ENCODE data around the gene OLA1. TPM values are rescaled to one million over a fixed set of nuclear protein-coding genes. Genes with fewer than 3 reads are reported as not detected.

OLA1 gene
- total and polyA plus RNA-seq, 2 of the 4 experiments (the other 2 are of a cell fraction): 54.7 to 71.2 TPM

DNA sequence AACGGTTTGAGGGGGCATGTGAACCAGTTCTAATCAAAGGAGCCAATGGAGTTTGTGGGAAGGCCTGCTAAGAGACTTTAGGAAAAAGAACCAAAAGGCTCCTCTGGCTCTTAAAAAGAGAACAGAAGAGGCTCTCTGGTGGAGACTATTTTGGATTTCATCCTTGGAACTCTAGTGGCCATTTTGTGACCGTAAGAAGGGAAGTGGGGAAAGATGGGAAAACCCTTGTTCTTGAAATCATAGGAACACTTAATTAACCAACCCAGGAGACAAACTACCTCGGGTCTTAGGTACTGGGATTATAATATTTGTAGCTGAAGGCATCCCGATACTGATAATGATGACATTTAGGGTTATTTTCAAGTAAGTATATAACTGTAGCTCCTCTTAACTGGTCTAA lies 157.9 kb downstream of the OLA1 start:
- Histone ChIP-seq H3K56ac (ENCODE audit: extremely low read depth, insufficient read depth, low read length) (no peak overlapping the region), H3K14ac (replicated peaks; ENCODE audit: low read depth, low read length) (no peak overlapping the region), H3K79me1 (ENCODE audit: low read depth in 1 of 2, low read length in 2 of 2) (no peaks in the 10 kb centered on the region), H3K4me1 (ENCODE audit: control insufficient read depth, insufficient read depth, low read length) (no peaks in the 10 kb centered on the region), H3K9ac (ENCODE audit: low read depth, low read length) (no peak overlapping the region), H3K9me1 (ENCODE audit: insufficient read depth, low read length) (no peaks in the 10 kb centered on the region), H3K4ac (ENCODE audit: low read depth, low read length) (no peak overlapping the region), H4K8ac (ENCODE audit: low read depth in 2 of 2, low read length in 2 of 2) (no peak overlapping the region), H4K5ac (ENCODE audit: low read depth, low read length) (no peak overlapping the region), H2BK120ac (ENCODE audit: low read depth, low read length) (no peak overlapping the region), H3K9me3 (ENCODE audit: control insufficient read depth, insufficient read depth, low read length) (no peaks in the 10 kb centered on the region), H4K91ac (ENCODE audit: insufficient read depth, low read depth, low read length) (no peak overlapping the region), H4K20me1 (ENCODE audit: insufficient read depth, low read length) (no peaks in the 10 kb centered on the region), H3K23ac (ENCODE audit: low read depth, low read length) (no peak overlapping the region), H2AFZ (replicated peaks; ENCODE audit: low read length, poor library complexity) (no peak overlapping the region), H2BK20ac (ENCODE audit: low read depth, low read length) (no peak overlapping the region), H3K27me3 (ENCODE audit: control insufficient read depth, insufficient read depth, low read length) (no peaks in the 10 kb centered on the region), H3K18ac (ENCODE audit: low read depth, low read length) (no peak overlapping the region), H3K4me2 (ENCODE audit: low read depth, low read length) (no peak overlapping the region), H2AK9ac (replicated peaks; ENCODE audit: low read depth, low read length, poor library complexity) (no peak overlapping the region), H3K4me3 (ENCODE audit: insufficient read depth, low read depth, low read length) (no peak overlapping the region), H3K36me3 (ENCODE audit: control insufficient read depth, insufficient read depth, low read length) (no peaks in the 10 kb centered on the region), H2BK5ac (ENCODE audit: low read depth, low read length, poor library complexity, severe bottlenecking) (no peak overlapping the region), H3K27ac (ENCODE audit: insufficient read depth, low read length) (no peak overlapping the region), H2BK15ac (ENCODE audit: low read depth, low read length) (no peak overlapping the region), H2AK5ac (ENCODE audit: low read depth, low read length) (no peak overlapping the region)
- CTCF ChIA-PET: no interaction called here
- POLR2A ChIA-PET (ENCODE audit: unreplicated experiment): no interaction called here
- no TSS peak for BruUV-seq (replicated peaks)
- ATAC-seq (ENCODE audit: low read depth) (no peak), DNase-seq (no peak)
- TF ChIP-seq POLR2A (IDR thresholded peaks at IDR 0.05; ENCODE audit: low read depth, low read length) (no peak), BHLHE40 (IDR thresholded peaks at IDR 0.05; ENCODE audit: low read depth, low read length) (no peak), NFE2L2 (IDR thresholded peaks at IDR 0.05; ENCODE audit: low read depth, low read length) (no peak), RAD21 (IDR thresholded peaks at IDR 0.05; ENCODE audit: low read length) (no peak), CEBPB (IDR thresholded peaks at IDR 0.05; ENCODE audit: low read depth, low read length) (no peak), SMC3 (IDR thresholded peaks at IDR 0.05; ENCODE audit: low read depth, low read length) (no peak), RCOR1 (IDR thresholded peaks at IDR 0.05; ENCODE audit: insufficient replicate concordance, low read length) (no peak), RFX5 (IDR thresholded peaks at IDR 0.05; ENCODE audit: low read depth, low read length) (no peak), MAZ (IDR thresholded peaks at IDR 0.05; ENCODE audit: borderline replicate concordance, low read depth, low read length) (no peak), MAFK (IDR thresholded peaks at IDR 0.05; ENCODE audit: low read depth, low read length) (no peak), FOS (IDR thresholded peaks at IDR 0.05; ENCODE audit: low read depth, low read length) (no peak), CHD1 (IDR thresholded peaks at IDR 0.05; ENCODE audit: low read depth, low read length) (no peak), MXI1 (IDR thresholded peaks at IDR 0.05; ENCODE audit: borderline replicate concordance, low read depth, low read length) (no peak)
- TF ChIP-seq, protein P1, sequence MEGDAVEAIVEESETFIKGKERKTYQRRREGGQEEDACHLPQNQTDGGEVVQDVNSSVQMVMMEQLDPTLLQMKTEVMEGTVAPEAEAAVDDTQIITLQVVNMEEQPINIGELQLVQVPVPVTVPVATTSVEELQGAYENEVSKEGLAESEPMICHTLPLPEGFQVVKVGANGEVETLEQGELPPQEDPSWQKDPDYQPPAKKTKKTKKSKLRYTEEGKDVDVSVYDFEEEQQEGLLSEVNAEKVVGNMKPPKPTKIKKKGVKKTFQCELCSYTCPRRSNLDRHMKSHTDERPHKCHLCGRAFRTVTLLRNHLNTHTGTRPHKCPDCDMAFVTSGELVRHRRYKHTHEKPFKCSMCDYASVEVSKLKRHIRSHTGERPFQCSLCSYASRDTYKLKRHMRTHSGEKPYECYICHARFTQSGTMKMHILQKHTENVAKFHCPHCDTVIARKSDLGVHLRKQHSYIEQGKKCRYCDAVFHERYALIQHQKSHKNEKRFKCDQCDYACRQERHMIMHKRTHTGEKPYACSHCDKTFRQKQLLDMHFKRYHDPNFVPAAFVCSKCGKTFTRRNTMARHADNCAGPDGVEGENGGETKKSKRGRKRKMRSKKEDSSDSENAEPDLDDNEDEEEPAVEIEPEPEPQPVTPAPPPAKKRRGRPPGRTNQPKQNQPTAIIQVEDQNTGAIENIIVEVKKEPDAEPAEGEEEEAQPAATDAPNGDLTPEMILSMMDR (conservative IDR thresholded peaks at IDR 0.05; ENCODE audit: low read depth, low read length): no peak
- TF ChIP-seq, protein P2, sequence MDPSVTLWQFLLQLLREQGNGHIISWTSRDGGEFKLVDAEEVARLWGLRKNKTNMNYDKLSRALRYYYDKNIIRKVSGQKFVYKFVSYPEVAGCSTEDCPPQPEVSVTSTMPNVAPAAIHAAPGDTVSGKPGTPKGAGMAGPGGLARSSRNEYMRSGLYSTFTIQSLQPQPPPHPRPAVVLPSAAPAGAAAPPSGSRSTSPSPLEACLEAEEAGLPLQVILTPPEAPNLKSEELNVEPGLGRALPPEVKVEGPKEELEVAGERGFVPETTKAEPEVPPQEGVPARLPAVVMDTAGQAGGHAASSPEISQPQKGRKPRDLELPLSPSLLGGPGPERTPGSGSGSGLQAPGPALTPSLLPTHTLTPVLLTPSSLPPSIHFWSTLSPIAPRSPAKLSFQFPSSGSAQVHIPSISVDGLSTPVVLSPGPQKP (IDR thresholded peaks at IDR 0.05; ENCODE audit: borderline replicate concordance, low read depth, low read length): no peak
- TF ChIP-seq, protein P3, sequence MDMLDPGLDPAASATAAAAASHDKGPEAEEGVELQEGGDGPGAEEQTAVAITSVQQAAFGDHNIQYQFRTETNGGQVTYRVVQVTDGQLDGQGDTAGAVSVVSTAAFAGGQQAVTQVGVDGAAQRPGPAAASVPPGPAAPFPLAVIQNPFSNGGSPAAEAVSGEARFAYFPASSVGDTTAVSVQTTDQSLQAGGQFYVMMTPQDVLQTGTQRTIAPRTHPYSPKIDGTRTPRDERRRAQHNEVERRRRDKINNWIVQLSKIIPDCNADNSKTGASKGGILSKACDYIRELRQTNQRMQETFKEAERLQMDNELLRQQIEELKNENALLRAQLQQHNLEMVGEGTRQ (IDR thresholded peaks at IDR 0.05; ENCODE audit: low read depth, low read length): no peak
- in situ Hi-C loops (cut with MboI; ENCODE audit: low sequenced_read_pairs): no loop called here
- no CpG with 5 or more reads among the region's 4 CpGs for WGBS, 2 experiments (ENCODE audit: extremely low coverage in 2 of 2, insufficient read length in 1 of 2)
- intact Hi-C loops (cut with micrococcal nuclease): no loop called here
- dilution Hi-C loops (cut with HindIII; ENCODE audit: low sequenced_read_pairs, unreplicated experiment): no loop called here

Data from IMR-90 (cell line).